ENCODE measurements around the gene UGP2.
"Not testable (repeated sequence)": the region's sequence is repeated elsewhere in the genome, so short reads cannot be mapped to it uniquely, and the experiment has no call there.

The UGP2 gene

DNA sequence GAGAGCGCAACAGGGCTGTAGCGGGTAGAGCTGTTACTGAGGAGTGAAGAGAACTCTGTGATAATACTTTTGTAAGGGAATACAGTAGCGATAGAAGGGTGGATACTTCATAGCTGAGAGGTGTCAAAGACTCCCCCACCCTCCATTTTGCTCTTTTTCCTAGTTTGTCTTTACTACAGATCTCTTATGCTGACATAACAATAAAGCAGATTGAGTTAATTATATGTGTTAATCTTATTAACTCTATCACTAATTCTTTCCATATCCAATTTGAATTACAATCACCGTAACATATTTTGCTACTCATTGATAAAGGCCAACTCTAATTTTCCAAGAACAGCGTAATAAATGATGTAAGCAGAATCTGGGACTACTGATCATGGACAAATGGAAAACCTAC is 57.1 kb downstream of the UGP2 start:
- DNase-seq, result no peak

DNA sequence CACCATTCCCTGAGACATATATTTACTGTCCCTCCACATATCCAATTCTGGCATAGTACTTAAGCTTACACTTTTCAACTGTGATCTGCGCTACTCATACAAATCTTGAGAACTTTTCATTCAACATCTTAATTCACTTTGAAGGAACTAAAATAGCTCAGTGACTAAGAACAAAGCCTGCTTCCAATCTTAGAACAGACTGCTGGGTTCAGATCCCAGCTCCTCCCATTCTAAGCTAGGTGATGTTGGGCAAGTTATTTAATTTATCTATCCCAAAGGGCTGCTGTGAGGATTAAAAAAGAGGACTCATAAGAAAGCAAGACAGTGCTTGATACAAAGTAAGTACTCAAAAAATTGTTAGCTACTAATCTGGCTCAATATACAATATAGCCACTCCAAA is 57.9 kb downstream of the UGP2 start:
- DNase-seq, result no peak

DNA sequence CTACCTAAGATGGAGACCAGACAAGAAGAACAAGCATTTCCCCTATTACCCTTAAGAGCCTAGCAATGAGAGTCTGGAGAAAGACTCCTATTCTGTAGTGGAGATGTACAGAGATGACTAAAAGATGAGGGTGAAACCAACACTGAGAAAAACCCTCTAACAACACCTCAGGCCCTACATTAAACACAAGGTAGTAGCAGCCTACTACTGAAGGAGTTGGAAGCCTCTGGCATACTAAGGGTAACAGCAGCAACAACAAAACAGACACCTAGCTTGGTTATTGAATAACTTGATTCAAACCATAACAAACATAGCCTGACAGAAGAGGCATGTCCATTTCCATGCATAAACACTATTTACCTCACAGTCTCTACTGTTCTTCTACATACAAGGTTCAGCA is 60.5 kb downstream of the UGP2 start:
- no peak for DNase-seq

DNA sequence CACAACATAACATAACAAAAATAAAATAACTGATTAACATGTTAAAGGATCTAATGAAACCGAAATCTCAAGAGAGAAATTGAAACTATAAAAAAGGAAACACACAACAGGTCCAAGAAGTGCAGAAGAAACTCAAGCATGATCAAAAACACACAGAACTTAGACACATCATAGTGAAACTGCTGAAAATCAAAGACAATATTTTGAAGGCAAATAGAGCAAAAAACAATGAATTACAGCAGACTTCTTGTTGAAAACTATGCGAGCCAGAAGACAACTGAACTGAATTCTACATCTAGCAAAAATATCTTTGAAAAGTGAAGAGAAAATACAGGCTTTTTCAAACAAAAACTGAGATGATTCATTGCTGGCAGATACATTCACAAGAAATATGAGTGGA is 61.3 kb downstream of the UGP2 start:
- no peak for DNase-seq

DNA sequence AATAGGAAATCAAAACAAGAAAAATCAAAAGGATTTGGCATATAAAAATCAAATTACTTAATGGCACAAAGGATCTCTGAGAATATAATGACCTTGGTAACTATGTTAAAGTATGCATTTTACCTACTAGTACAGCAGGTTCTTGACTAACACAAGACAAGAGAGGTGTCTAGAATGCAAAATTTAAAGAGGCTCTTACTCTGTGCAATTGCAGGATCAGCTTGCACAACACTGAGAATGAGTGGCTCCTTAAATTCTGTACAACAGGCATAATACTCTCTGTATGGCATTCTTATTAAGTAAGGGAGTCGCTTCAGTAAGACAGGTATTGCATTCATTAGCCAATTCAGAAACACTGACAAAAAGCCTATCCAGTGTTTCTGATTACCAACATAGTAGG is 72.6 kb downstream of the UGP2 start:
- no peak for DNase-seq

GRCh38 chr2:63926815-63927214 is 85.1 kb downstream of the UGP2 start:
- DNase-seq, result no peak

DNA sequence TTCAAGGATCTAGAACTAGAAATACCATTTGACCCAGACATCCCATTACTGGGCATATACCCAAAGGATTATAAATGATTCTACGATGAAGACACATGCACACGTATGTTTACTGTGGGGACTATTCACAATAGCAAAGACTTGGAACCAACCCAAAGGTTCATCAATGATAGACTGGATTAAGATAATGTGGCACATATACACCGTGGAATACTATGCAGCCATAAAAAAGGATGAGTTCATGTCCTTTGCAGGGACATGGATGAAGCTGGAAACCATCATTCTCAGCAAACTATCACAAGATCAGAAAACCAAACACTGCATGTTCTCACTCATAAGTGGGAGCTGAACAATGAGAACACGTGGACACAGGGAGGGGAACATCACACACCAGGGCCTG is 90.4 kb downstream of the UGP2 start:
- DNase-seq, result not testable (repeated sequence)
